Astrocyte of the cerebellum (primary cell): ENCODE data around the gene SMARCAL1.

Source experiments
- DNase-seq: peaks from one replicate; pipeline ENCODE4 v3.0.0-alpha.2; 2011; ENCODE audit warnings: low read depth
- H3K4me3 ChIP-seq: 2 replicates; pipeline ENCODE4 v1.5.1; 2011; ENCODE audit warnings: mild to moderate bottlenecking, low read depth, low read length, moderate library complexity
- CTCF ChIP-seq: IDR thresholded peaks from 2 replicates; pipeline ENCODE4 v1.5.1; 2012; ENCODE audit warnings: low read length, low read depth, moderate library complexity, mild to moderate bottlenecking; ENCODE audit errors: missing control alignments
- in situ Hi-C: cut with HindIII; loops from 2 replicates; pipeline ENCODE4 v1.10.0; 2017; ENCODE audit warnings: low sequenced_read_pairs

SMARCAL1 gene

GRCh38 chr2:216478151-216478550 lies 65.9 kb downstream of the SMARCAL1 start:
- DNase-seq, result peak; percentile 66
- TF ChIP-seq CTCF, result no peak
- H3K4me3 ChIP-seq, result no peak overlapping the region
- in situ Hi-C loops, result no loop called here

- no peak for DNase-seq
- TF ChIP-seq CTCF, result no peak
- H3K4me3 ChIP-seq, result no peak overlapping the region
- in situ Hi-C loops, result no loop called here
Measured at GRCh38 chr2:216478791-216479190, 66.5 kb downstream of the SMARCAL1 start.

GRCh38 chr2:216480221-216480620 lies 67.9 kb downstream of the SMARCAL1 start:
- no peak for DNase-seq
- in situ Hi-C loops, result no loop called here

GRCh38 chr2:216482640-216483039 lies 70.4 kb downstream of the SMARCAL1 start:
- DNase-seq, result no peak
- in situ Hi-C loops, result no loop called here
- no peak overlapping the region for H3K4me3 ChIP-seq
- no peak for TF ChIP-seq CTCF

More at GRCh38 chr2:216480221-216480620, 67.9 kb downstream of the SMARCAL1 start:
- no peak for TF ChIP-seq CTCF
- no peak overlapping the region for H3K4me3 ChIP-seq

- no peak for TF ChIP-seq CTCF
- in situ Hi-C loops, result no loop called here
- H3K4me3 ChIP-seq, result no peak overlapping the region
Measured at GRCh38 chr2:216485237-216485636, 73.0 kb downstream of the SMARCAL1 start.

GRCh38 chr2:216485745-216486144 lies 73.5 kb downstream of the SMARCAL1 start:
- in situ Hi-C loops, result no loop called here
- no peak for TF ChIP-seq CTCF
- no peak overlapping the region for H3K4me3 ChIP-seq
- DNase-seq, result no peak

More at GRCh38 chr2:216485237-216485636, 73.0 kb downstream of the SMARCAL1 start:
- DNase-seq, result no peak

GRCh38 chr2:216486271-216486670 lies 74.0 kb downstream of the SMARCAL1 start:
- H3K4me3 ChIP-seq, result no peak overlapping the region
- DNase-seq, result no peak
- in situ Hi-C loops, result no loop called here
- no peak for TF ChIP-seq CTCF
